GM12878 (cell line): ENCODE results near the gene EXOC4. TPM values are rescaled to one million over a fixed set of nuclear protein-coding genes. Genes with fewer than 3 reads are reported as not detected.

Experiments used
- ATAC-seq: fragments of 200-7000 bp; cut with Tn5 transposase; 3 replicates; pipeline ENCODE4 v1.9.1; 2020; ENCODE audit warnings: mild to moderate bottlenecking, moderate library complexity
- BruUV-seq: library from RNA; stranded (reverse); fragments of 400-500 nt; replicated peaks from 2 replicates; lab custom pipeline; 2021; lab: Mats Ljungman, UMichigan
- CTCF ChIA-PET: fragments of 300-600 bp; sonication (Branson Sonifier 250); formaldehyde crosslinking; extraction: SDS; loops from one replicate; lab custom pipeline; 2021; ENCODE audit warnings: inconsistent platforms; lab: Yijun Ruan, JAX
- POLR2A ChIA-PET: fragments of 350-600 bp; formaldehyde crosslinking; extraction: SDS; loops from one replicate; lab custom pipeline; 2021; ENCODE audit warnings: inconsistent platforms; lab: Charles Lee
- RAD21 ChIA-PET: fragments of 300-600 bp; sonication (Branson Sonifier 250); formaldehyde crosslinking; loops from one replicate; lab custom pipeline; 2023; ENCODE audit warnings: antibody characterized with exemption; ENCODE audit not compliant: unreplicated experiment; lab: Charles Lee
- SMC1A ChIA-PET: fragments of 300-600 bp; sonication (Branson Sonifier 250); formaldehyde crosslinking; loops from one replicate; lab custom pipeline; 2023; ENCODE audit not compliant: unreplicated experiment, uncharacterized antibody; lab: Charles Lee
- DNase-seq: peaks from one replicate; pipeline ENCODE4 v3.0.0-alpha.2; 2011; ENCODE audit warnings: low read depth, low spot score
- FAIRE-seq: peaks from 3 replicates; lab custom pipeline; 2011; peaks lifted over from hg19 to GRCh38; lab: Jason Lieb, UNC
- H2AFZ ChIP-seq: 2 replicates; pipeline ENCODE4 v1.6.0; 2011; ENCODE audit warnings: low read depth, low read length, control low read depth; ENCODE audit not compliant: control insufficient read depth
- H3K27ac ChIP-seq: 2 replicates; pipeline ENCODE4 v1.5.1; 2011; ENCODE audit warnings: control low read depth; ENCODE audit not compliant: control insufficient read depth, insufficient read depth
- H3K27me3 ChIP-seq, 2 experiments: replicated peaks in 1 of 2; 2 replicates each; pipeline versions ENCODE4 v1.6.0 to v1.6.1; 2011; ENCODE audit warnings: low read length in 1 of 2; ENCODE audit not compliant: control insufficient read depth in 2 of 2, insufficient read depth in 2 of 2
- H3K36me3 ChIP-seq, 2 experiments: 2 replicates each; pipeline ENCODE4 v1.5.1; 2011; ENCODE audit warnings: low read length in 1 of 2; ENCODE audit not compliant: control insufficient read depth in 2 of 2, insufficient read depth in 2 of 2
- H3K4me1 ChIP-seq: 2 replicates; pipeline ENCODE4 v1.6.1; 2011; ENCODE audit warnings: mild to moderate bottlenecking, low read length, moderate library complexity, mixed read lengths; ENCODE audit not compliant: control insufficient read depth, insufficient read depth
- H3K4me2 ChIP-seq: 2 replicates; pipeline ENCODE4 v1.6.0; 2011; ENCODE audit warnings: control low read depth; ENCODE audit not compliant: control insufficient read depth, insufficient read depth
- H3K4me3 ChIP-seq: fragments of 200-600 bp; sonication (generic); 2 replicates; pipeline ENCODE4 v1.5.1; 2016
- H3K79me2 ChIP-seq: 2 replicates; pipeline ENCODE4 v1.6.0; 2011; ENCODE audit warnings: low read length; ENCODE audit not compliant: control insufficient read depth, insufficient read depth
- H3K9ac ChIP-seq: 2 replicates; pipeline ENCODE4 v1.8.0; 2011; ENCODE audit warnings: low read length, control low read depth, mixed read lengths; ENCODE audit not compliant: control insufficient read depth, insufficient read depth
- H3K9me3 ChIP-seq: replicated peaks from 3 replicates; pipeline ENCODE4 v1.5.1; 2011; ENCODE audit warnings: mild to moderate bottlenecking, low read length; ENCODE audit not compliant: control insufficient read depth, insufficient read depth
- H4K20me1 ChIP-seq: 2 replicates; pipeline ENCODE4 v1.6.0; 2011; ENCODE audit not compliant: control insufficient read depth, insufficient read depth
- CHD1 ChIP-seq: IDR thresholded peaks from 2 replicates; pipeline ENCODE4 v1.6.1; 2012; ENCODE audit warnings: low read depth, low read length, improper control_type of control experiment
- CHD2 ChIP-seq: IDR thresholded peaks from 2 replicates; pipeline ENCODE4 v1.6.1; 2011; ENCODE audit warnings: low read depth, low read length, improper control_type of control experiment, borderline replicate concordance
- FOXM1 ChIP-seq: IDR thresholded peaks from 2 replicates; pipeline ENCODE4 v1.6.1; 2012; ENCODE audit warnings: low read depth, mild to moderate bottlenecking, inconsistent platforms, low read length, moderate library complexity
- NBN ChIP-seq: fragments of 450-650 bp; IDR thresholded peaks from 2 replicates; pipeline ENCODE4 v1.6.1; 2016
- NR2F1 ChIP-seq: fragments of 450-650 bp; conservative IDR thresholded peaks from 2 replicates; pipeline ENCODE4 v1.6.1; 2017; ENCODE audit warnings: mild to moderate bottlenecking
- POLR2AphosphoS2 ChIP-seq: IDR thresholded peaks from 2 replicates; pipeline ENCODE4 v1.6.1; 2011; ENCODE audit warnings: low read depth, mild to moderate bottlenecking, low read length, improper control_type of control experiment, moderate library complexity
- POU2F2 ChIP-seq: IDR thresholded peaks from 3 replicates; pipeline ENCODE4 v1.6.1; 2011; ENCODE audit warnings: low read depth, mild to moderate bottlenecking, low read length, borderline replicate concordance
- RELA ChIP-seq: fragments of 450-650 bp; IDR thresholded peaks from 2 replicates; pipeline ENCODE4 v1.8.0; 2014; ENCODE audit warnings: borderline replicate concordance; ENCODE audit not compliant: partially characterized antibody
- TARDBP ChIP-seq: IDR thresholded peaks from 2 replicates; pipeline ENCODE4 v1.6.1; 2016; ENCODE audit warnings: borderline replicate concordance
- WGBS: methylation state at CpG from one replicate; pipeline ENCODE4 v1.1.6; 2016; ENCODE audit warnings: low lambda C conversion rate; ENCODE audit not compliant: insufficient replicate concordance, insufficient coverage; ENCODE audit errors: missing lambda C conversion rate; 5-methylcytosine and 5-hydroxymethylcytosine counted together
- in situ Hi-C: fragments of 300-500 bp; cut with MboI; formaldehyde crosslinking; loops from 9 replicates; pipeline ENCODE4 v1.14.3; 2018; ENCODE audit warnings: mixed read lengths
- intact Hi-C: fragments of 100-400 bp; cut with micrococcal nuclease; formaldehyde crosslinking; loops from one replicate; pipeline ENCODE4 v1.14.2; 2022; ENCODE audit not compliant: unreplicated experiment
- polyA plus RNA-seq, 11 experiments: library from polyadenylated mRNA; depleted of rRNA in 4 of 11; unstranded in 6 of 11; stranded (reverse) in 5 of 11; fragments of >200 nt; fragmentation: Nextera tagmentation in 4 of 11; fragmentation: Illumina TruSeq in 1 of 11; extraction: Ambion mirVana in 4 of 11; extraction: Trizol in 1 of 11; gene quantifications; 1 replicate in 1 of 11; 2 replicates in 10 of 11; pipeline versions ENCODE4 v1.2.1 to v1.2.3, GENCODE V29; 2011 to 2016; ENCODE audit warnings: inconsistent platforms in 2 of 11, missing spikeins in 2 of 11, low read depth in 1 of 11
- total RNA-seq, 4 experiments: library from RNA; depleted of rRNA in 3 of 4; stranded (reverse); fragments of >200 nt in 3 of 4; fragmentation: Illumina TruSeq in 1 of 4; extraction: Trizol in 1 of 4; gene quantifications; 2 replicates each; pipeline versions ENCODE4 v1.2.1 to v1.2.3, GENCODE V29; 2013 to 2021
- TF ChIP-seq, protein P1 (sequence below): IDR thresholded peaks from 2 replicates; pipeline ENCODE4 v1.6.1; 2012; ENCODE audit warnings: mild to moderate bottlenecking, low read depth, low read length
- TF ChIP-seq, protein P2 (sequence below): fragments of 450-650 bp; IDR thresholded peaks from 2 replicates; pipeline ENCODE4 v1.6.1; 2017; ENCODE audit warnings: mild to moderate bottlenecking, moderate library complexity

The EXOC4 gene
- total and polyA plus RNA-seq, 10 of the 15 experiments (the other 5 are each of a cell fraction or from before 2014, with no cell fraction given) = 13.2 to 44.5 (median 29.6) TPM

DNA sequence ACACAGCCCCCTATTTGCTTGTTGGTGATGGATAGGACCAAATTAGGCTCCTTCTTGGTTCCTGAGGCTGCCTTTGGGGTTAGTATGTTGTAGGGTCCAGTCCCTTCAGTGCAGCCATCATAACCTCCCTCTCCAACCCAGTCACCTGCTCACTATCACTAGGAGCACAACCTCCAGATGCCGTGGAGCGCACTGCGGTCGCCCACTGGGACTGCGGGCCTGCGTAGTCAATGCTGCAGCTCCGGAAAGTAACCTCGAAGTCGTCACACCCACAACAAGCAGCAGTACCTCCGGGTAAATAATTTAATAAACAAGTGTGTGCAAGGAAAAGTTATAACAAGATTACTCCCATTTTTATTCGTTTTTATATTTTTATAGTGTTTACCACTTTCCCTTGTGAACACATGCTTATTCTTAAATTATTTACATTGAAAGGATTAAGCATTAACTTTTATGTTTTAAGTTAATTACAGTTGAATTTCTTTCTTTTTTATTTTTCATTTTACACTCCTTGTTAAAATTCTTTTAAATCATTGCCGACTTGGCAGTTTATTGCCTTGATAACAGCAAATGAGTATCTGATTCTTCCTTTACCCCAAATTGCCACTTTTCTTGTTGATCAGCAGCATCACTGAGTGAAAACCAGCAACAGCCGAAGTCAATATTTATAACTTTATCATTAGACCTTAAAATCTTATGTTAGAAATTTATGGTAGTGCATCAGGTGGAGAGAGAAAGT is 474.8 kb downstream of the EXOC4 start (continued):
- TF ChIP-seq, protein P1, sequence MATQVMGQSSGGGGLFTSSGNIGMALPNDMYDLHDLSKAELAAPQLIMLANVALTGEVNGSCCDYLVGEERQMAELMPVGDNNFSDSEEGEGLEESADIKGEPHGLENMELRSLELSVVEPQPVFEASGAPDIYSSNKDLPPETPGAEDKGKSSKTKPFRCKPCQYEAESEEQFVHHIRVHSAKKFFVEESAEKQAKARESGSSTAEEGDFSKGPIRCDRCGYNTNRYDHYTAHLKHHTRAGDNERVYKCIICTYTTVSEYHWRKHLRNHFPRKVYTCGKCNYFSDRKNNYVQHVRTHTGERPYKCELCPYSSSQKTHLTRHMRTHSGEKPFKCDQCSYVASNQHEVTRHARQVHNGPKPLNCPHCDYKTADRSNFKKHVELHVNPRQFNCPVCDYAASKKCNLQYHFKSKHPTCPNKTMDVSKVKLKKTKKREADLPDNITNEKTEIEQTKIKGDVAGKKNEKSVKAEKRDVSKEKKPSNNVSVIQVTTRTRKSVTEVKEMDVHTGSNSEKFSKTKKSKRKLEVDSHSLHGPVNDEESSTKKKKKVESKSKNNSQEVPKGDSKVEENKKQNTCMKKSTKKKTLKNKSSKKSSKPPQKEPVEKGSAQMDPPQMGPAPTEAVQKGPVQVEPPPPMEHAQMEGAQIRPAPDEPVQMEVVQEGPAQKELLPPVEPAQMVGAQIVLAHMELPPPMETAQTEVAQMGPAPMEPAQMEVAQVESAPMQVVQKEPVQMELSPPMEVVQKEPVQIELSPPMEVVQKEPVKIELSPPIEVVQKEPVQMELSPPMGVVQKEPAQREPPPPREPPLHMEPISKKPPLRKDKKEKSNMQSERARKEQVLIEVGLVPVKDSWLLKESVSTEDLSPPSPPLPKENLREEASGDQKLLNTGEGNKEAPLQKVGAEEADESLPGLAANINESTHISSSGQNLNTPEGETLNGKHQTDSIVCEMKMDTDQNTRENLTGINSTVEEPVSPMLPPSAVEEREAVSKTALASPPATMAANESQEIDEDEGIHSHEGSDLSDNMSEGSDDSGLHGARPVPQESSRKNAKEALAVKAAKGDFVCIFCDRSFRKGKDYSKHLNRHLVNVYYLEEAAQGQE = no peak
- TF ChIP-seq POLR2AphosphoS2 (no peak), NBN (no peak), POU2F2 (no peak)

DNA sequence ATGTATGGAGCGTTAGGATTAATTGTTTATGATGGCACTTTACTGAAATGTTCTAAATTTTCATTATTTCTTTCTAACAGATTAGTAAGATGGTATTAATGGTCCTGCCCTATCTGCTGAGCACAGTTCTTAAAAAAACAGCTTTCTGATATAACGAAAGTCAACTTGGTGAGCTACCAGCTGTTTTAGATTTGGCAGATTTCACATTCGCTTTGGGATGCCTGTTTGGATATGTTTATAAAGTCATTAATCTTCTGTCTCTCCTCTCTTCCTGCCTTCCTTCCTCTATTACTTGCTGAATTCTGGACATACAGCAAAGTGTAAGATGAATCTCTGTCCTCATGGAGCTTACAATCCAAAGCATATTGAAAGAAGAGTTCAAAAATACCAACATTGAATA is 477.5 kb downstream of the EXOC4 start:
- Histone ChIP-seq H3K79me2 (no peaks in the 10 kb centered on the region), H3K9ac (no peak overlapping the region), H3K27me3 (no peaks in the 10 kb centered on the region), H3K27ac (no peak overlapping the region), H2AFZ (no peak overlapping the region), H4K20me1 (no peaks in the 10 kb centered on the region), H3K4me1 (no peaks in the 10 kb centered on the region), H3K4me2 (no peak overlapping the region), H3K36me3 (no peaks in the 10 kb centered on the region), H3K9me3 (no peaks in the 10 kb centered on the region), H3K4me3 (no peak overlapping the region)
- WGBS = 93% methylated on average over 3 of the region's 3 CpGs
- no peak for ATAC-seq
- ChIA-PET POLR2A (no interaction called here), RAD21 (no interaction called here), CTCF (no interaction called here), SMC1A (interaction anchor here (1.1 kb wide), 1 partner anchor 15 kb away, joined by 3 read pairs; no protein-coding TSS in a partner anchor)
- in situ Hi-C loops = no loop called here
- BruUV-seq = no TSS peak
- FAIRE-seq = no peak
- no peak for DNase-seq
- intact Hi-C loops = no loop called here
- TF ChIP-seq, protein P1 = no peak
- TF ChIP-seq, protein P2, sequence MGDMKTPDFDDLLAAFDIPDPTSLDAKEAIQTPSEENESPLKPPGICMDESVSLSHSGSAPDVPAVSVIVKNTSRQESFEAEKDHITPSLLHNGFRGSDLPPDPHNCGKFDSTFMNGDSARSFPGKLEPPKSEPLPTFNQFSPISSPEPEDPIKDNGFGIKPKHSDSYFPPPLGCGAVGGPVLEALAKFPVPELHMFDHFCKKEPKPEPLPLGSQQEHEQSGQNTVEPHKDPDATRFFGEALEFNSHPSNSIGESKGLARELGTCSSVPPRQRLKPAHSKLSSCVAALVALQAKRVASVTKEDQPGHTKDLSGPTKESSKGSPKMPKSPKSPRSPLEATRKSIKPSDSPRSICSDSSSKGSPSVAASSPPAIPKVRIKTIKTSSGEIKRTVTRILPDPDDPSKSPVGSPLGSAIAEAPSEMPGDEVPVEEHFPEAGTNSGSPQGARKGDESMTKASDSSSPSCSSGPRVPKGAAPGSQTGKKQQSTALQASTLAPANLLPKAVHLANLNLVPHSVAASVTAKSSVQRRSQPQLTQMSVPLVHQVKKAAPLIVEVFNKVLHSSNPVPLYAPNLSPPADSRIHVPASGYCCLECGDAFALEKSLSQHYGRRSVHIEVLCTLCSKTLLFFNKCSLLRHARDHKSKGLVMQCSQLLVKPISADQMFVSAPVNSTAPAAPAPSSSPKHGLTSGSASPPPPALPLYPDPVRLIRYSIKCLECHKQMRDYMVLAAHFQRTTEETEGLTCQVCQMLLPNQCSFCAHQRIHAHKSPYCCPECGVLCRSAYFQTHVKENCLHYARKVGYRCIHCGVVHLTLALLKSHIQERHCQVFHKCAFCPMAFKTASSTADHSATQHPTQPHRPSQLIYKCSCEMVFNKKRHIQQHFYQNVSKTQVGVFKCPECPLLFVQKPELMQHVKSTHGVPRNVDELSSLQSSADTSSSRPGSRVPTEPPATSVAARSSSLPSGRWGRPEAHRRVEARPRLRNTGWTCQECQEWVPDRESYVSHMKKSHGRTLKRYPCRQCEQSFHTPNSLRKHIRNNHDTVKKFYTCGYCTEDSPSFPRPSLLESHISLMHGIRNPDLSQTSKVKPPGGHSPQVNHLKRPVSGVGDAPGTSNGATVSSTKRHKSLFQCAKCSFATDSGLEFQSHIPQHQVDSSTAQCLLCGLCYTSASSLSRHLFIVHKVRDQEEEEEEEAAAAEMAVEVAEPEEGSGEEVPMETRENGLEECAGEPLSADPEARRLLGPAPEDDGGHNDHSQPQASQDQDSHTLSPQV = no peak
- TF ChIP-seq NR2F1 (no peak), RELA (no peak), FOXM1 (no peak), TARDBP (no peak), CHD1 (no peak), CHD2 (no peak)
